Esophagus (tissue), 2 donors: Measurements from ENCODE around the gene ERFE. TPM values are rescaled to one million over a fixed set of nuclear protein-coding genes. Genes with fewer than 3 reads are reported as not detected.

Experiments
- H3K27ac ChIP-seq, 2 donors: one replicate each; pipeline ENCODE4 v1.5.1; 2013; ENCODE audit warnings: low read depth in 2 of 2, mild to moderate bottlenecking in 2 of 2, inconsistent platforms in 1 of 2, low read length in 1 of 2, moderate library complexity in 1 of 2
- H3K27me3 ChIP-seq, 2 donors: one replicate each; pipeline ENCODE4 v1.6.1; 2013; ENCODE audit warnings: low read length in 2 of 2, control low read depth in 1 of 2, mild to moderate bottlenecking in 1 of 2; ENCODE audit not compliant: insufficient read depth in 2 of 2, control insufficient read depth in 1 of 2
- H3K36me3 ChIP-seq, 2 donors: one replicate each; pipeline ENCODE4 v1.6.1; 2013; ENCODE audit warnings: low read length in 1 of 2; ENCODE audit not compliant: control insufficient read depth in 2 of 2, insufficient read depth in 2 of 2
- H3K4me1 ChIP-seq, 2 donors: one replicate each; pipeline ENCODE4 v1.6.1; 2013; ENCODE audit warnings: low read length in 1 of 2; ENCODE audit not compliant: control insufficient read depth in 2 of 2, insufficient read depth in 2 of 2
- H3K4me3 ChIP-seq, 2 donors: one replicate each; pipeline ENCODE4 v1.5.1; 2013; ENCODE audit warnings: low read length in 2 of 2, mild to moderate bottlenecking in 2 of 2, low read depth in 1 of 2, moderate library complexity in 1 of 2
- H3K9me3 ChIP-seq, 2 donors: one replicate each; pipeline ENCODE4 v1.6.1; 2013; ENCODE audit warnings: mild to moderate bottlenecking in 2 of 2, low read depth in 1 of 2, low read length in 1 of 2, moderate library complexity in 1 of 2; ENCODE audit not compliant: control insufficient read depth in 2 of 2, insufficient read depth in 1 of 2
- WGBS, 2 donors: extraction: QIAGEN DNeasy Blood & Tissue Kit; methylation state at CpG; one replicate each; pipeline ENCODE4 v1.1.7; 2013; 5-methylcytosine and 5-hydroxymethylcytosine counted together
- polyA plus RNA-seq, 2 donors: library from polyadenylated mRNA; stranded (reverse); fragments of 200-250 nt; gene quantifications; one replicate each; pipeline ENCODE4 v1.2.3, GENCODE V29; 2013
- donor health status: healthy with polysubstance abuse.
- donor health status: Bipolar disorder and iron deficiency.

The ERFE gene
- polyA plus RNA-seq, 2 donors: 0.06 to 0.38 TPM

DNA sequence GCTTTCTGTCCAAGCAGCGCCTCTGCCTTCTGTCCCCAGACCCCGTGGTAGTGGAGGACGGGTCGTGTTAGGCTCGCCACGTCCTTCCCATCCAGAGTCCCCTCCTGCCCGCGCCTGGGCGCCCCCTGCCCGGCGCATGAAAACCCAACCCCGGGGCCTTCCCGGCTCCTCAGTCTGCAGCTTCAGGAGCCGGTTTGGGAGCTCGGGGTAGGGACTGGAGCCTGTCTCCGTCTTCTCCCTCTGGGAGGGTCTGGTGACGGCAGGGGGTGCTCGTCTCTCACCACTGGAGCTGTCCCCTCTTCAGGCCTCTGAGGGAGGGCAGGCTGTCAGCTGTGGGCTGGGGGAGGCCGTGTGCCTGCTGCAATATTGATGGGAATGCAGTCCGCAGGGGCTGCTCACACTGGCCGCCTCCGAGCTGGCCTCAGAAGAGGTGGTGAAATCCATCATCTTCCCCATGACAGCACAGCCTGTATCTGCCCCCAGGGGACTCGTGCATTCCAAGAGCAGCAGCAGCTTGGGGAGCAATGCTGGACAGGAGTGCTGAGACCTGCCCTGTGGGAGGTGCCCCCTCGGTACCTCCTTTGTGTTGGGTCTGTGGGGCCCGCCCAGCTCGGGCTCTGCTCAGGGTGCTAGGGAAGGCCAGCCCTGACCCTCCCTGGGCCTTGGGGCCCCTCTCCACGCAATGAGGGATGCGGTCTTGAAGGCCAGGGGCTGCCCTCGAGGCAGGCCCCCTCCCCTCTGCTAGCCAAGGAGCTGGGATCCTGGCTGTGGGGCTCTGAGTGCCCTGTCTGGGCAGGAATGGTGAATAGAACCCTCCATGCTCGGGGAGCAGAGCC lies 38.1 kb upstream of the ERFE start:
- Histone ChIP-seq H3K9me3 (no peaks in the 10 kb centered on the region), H3K4me3 (no peak overlapping the region), H3K27me3 (no peaks in the 10 kb centered on the region), H3K36me3 (no peaks in the 10 kb centered on the region), H3K27ac (no peak overlapping the region), H3K4me1 (peaks cover 0 to 3% of the 10 kb centered on the region in 2 donors)
- WGBS, 2 donors: 40 to 49% methylated on average over 30 of the region's 30 CpGs

DNA sequence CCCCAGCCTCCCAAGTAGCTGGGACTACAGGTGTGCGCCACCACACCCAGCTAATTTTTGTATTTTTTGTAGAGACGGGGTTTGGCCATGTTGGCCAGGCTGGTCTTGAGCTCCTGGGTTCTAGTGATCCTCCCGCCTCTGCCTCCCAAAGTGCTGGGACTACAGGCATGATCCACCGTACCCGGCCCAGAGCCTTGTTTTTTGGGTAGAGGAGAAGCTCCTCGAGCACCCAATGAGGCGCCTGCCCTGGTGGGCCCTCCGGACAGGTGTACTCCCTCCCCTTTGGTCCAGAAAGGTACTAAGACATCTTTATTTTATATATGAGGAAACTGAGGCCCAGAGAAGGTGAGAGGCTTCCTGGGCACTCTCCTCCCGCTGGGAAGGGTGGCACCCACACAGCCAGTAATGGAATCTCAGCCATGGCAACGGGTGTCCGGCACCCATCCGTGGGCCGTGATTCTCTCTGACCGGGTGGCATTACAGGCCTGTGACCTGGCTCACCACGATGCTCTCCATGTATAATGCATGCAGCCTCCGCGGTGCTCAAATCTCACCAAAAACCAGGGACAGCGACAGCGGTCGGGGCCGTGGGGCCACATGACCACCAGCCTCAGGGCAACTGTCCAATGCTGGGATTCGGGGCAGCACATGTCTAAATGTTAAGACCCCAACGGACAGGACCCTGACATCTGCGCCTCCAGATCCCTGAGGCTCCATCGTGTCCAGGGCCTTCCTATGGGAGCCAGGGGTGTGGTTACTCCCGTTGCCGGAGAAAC lies 37.1 kb upstream of the ERFE start:
- WGBS, 2 donors: 87 to 93% methylated on average over 27 of the region's 27 CpGs
- no peak overlapping the region for H3K4me3 ChIP-seq

DNA sequence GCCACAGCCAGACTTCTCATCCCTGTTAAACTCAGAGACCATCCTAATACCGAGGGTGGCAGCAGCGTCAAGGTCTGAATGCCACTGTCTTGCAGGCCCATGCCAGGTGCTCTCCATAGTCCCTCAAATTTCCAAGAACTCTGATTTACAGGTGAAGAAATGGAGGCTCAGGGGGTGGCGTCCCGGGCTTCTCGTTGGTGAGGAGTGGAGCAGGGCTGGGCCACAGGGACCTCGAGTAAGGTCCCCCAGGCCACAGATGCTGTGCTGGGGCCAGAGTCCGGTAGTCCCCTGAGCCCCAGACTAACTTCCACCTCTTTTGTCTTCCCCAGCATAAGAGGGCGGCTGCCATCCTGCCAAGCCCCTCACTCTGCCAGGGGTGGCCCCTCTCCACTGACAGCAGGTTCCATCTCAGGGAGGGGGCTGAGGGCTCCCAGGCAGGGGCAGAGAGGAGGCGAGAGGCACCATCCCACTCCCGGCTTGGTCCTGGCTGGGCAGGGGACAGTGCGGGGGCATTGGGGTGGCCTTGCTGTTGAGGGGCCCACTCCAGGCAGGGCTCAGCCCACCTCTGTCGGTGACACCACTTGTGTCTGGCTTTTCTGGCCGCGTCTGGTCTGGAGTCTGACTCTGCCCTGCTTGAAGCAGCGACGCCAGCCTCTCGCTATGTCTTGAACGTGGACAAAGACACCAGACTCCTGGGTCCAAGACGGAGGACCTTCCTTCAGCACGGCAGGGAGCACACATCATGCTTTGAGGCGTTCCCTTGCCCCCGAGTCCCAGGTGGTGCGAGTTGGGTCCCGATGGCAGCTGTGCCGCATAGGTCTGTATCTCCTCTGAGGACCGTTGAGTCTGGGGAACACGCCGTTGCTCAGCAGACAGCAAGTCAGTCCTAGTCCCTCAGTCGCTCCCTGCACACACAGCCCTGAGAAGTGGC lies 36.2 kb upstream of the ERFE start:
- Histone ChIP-seq H3K4me3 (no peak overlapping the region), H3K27ac (no peak overlapping the region), H3K9me3 (no peaks in the 10 kb centered on the region), H3K36me3 (no peaks in the 10 kb centered on the region), H3K4me1 (peaks cover 0 to 7% of the 10 kb centered on the region in 2 donors), H3K27me3 (no peaks in the 10 kb centered on the region)
- 86 to 87% methylated on average over 29 of the region's 29 CpGs for WGBS, 2 donors

More for the DNA sequence above, 37.1 kb upstream of the ERFE start:
- Histone ChIP-seq H3K27ac (no peak overlapping the region), H3K4me1 (peaks cover 0 to 3% of the 10 kb centered on the region in 2 donors), H3K9me3 (no peaks in the 10 kb centered on the region), H3K27me3 (no peaks in the 10 kb centered on the region), H3K36me3 (no peaks in the 10 kb centered on the region)

DNA sequence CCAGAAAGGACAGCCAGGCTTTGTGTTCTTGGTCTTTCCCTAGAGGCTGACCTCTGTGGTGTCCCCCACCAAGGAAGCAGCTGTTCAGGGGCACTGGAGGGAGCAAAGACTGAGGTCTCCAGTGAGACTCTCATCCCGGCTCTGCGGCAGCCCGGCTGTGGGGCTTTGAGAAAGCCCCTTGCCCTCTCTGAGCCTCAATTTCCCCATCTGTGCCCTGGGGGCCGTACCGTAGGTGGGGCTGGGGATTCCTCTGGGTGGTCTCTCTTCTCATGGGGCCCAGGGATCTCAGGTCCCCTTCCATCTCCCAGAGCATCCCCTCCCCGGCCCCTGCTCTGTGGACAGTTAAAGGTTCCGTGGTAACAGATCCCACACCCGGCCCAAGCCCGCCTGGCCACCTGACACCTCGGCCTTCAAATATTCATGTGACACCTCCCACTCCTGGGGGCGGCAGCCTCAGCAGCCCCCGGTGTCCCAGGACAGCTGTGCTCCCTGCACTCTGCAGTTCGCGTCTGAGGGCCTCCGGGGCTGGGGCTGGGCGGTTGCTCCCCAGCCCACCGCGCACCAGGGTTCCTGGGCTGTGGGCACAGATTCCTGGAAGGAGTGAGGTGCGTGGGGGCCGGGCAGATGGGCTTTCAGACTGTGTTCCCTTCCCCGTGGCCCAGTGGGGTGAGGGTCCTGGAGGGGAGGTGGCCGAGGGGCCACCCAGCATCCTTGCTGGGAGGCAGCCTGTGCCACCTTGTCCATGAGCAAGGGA lies 35.4 kb upstream of the ERFE start:
- no peaks in the 10 kb centered on the region for H3K9me3 ChIP-seq
- 81 to 82% methylated on average over 22 of the region's 22 CpGs for WGBS, 2 donors
- H3K4me3 ChIP-seq: no peak overlapping the region
- peaks cover 0 to 7% of the 10 kb centered on the region in 2 donors for H3K4me1 ChIP-seq
- no peaks in the 10 kb centered on the region for H3K36me3 ChIP-seq
- no peaks in the 10 kb centered on the region for H3K27me3 ChIP-seq
- no peak overlapping the region for H3K27ac ChIP-seq

DNA sequence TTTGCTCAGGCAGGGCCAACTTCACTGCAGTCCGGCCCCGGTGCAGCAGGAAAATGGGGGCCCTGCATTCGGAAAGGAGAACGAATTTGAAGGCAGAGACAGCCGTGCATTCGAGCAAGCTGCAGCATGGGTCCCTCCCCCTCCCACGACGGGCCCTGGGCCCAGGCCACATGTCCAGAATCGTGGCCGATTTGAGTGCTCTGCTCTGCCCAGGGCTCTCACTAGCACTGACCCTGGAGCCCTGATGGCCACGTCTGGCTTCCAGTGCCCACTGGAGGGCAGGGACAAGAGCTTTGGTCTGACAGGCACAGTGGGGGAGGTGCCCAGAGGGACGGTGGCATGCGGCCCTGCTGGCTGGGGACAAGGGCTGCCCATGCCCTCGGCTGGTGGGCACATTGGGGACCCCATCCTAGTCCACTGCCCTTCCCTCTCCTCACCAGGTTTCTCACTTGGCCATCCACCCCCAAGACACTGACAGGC lies 34.7 kb upstream of the ERFE start:
- Histone ChIP-seq H3K27ac (no peak overlapping the region), H3K36me3 (no peaks in the 10 kb centered on the region), H3K4me3 (no peak overlapping the region), H3K9me3 (no peaks in the 10 kb centered on the region), H3K27me3 (no peaks in the 10 kb centered on the region), H3K4me1 (peaks cover 0 to 7% of the 10 kb centered on the region in 2 donors)
- WGBS, 2 donors: 76 to 77% methylated on average over 14 of the region's 14 CpGs

DNA sequence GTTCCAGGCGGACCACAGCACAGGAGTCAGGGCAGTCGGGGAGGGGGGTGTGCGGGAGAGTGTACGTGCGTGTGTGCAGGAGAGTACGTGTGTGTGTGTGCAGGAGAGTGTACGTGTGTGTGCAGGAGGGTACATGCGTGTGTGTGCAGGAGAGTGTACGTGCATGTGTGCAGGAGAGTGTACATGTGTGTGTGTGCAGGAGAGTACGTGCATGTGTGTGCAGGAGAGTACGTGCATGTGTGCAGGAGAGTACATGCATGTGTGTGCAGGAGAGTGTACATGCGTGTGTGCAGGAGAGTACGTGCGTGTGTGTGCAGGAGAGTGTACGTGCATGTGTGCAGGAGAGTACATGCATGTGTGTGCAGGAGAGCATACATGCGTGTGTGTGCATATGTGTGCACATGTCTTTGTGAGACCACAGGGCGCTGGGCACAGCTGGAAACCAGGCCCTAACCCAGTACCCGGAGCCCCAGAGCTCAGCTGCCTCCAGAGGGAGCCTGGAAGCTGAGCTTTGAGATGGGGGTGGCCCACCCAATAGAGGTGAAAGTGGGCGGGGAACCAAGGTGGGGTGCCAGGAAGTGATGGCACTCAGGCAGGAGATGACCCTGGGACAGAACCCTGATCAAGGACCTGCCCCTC lies 34.2 kb upstream of the ERFE start:
- WGBS, 2 donors: 90 to 94% methylated on average over 19 of the region's 19 CpGs
- H3K27me3 ChIP-seq: no peaks in the 10 kb centered on the region
- H3K4me1 ChIP-seq: peaks cover 0 to 7% of the 10 kb centered on the region in 2 donors

DNA sequence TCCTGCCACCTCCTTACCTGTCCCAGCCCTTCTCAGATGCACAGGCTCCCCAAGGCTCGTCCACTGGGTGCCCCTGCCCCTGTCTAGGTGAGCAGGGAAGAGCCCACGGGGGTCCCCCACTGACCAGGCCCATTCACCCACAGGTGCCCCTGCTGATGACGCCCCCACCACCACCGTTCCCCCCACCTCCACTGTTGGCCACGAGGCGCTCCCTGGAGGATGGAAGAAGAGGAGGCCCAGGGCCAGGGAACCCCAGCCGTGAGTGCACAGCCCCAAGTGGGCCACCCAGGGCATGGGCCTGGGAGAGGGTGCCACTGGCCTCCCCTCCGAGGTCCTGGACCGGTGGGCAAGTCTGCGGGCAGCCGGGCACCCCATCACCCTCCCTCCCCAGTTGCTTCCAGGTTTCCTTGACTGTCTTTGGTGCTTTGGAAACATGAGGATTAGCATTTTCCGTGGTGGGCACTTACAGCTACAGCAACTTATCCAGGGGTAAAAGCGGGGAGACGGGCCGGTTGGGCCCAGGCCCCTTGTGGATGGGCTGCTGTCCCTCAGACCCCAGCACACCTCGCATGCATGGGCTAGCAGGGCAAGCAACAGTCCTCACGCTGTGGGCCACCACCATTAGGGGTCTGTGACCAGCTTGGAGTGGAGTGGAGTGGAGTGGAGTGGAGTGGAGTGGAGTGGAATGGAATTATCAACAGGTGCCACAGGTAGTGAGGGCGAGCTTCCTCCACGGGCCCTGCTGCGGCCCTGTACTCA lies 33.5 kb upstream of the ERFE start:
- Histone ChIP-seq H3K4me3 (no peak overlapping the region), H3K36me3 (no peaks in the 10 kb centered on the region), H3K27me3 (no peaks in the 10 kb centered on the region), H3K27ac (no peak overlapping the region), H3K9me3 (no peaks in the 10 kb centered on the region), H3K4me1 (peaks cover 0 to 7% of the 10 kb centered on the region in 2 donors)
- 89 to 92% methylated on average over 19 to 20 of the region's 20 CpGs for WGBS, 2 donors

More for the DNA sequence above, 34.2 kb upstream of the ERFE start:
- no peak overlapping the region for H3K27ac ChIP-seq
- H3K4me3 ChIP-seq: no peak overlapping the region
- no peaks in the 10 kb centered on the region for H3K36me3 ChIP-seq
- no peaks in the 10 kb centered on the region for H3K9me3 ChIP-seq

DNA sequence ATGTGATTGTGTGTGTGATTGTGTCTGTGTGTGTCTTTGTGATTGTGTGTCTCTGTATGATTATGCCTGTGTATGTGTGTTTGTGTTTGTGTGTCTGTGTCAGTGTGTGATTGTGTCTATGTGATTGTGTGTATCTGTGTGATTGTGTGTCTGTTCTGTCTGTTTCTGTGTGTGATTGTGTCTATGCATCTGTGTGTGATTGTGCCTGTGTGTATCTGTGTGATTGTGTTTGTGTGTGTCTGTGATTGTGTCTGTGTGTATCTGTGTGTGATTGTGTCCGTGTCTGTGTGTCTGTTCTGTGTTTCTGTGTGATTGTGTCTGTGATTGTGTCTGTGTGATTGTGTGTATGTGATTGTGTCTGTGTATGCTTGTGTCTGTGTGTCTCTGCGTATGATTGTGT lies 32.4 kb upstream of the ERFE start:
- Histone ChIP-seq H3K27me3 (no peaks in the 10 kb centered on the region), H3K4me3 (no peak overlapping the region), H3K27ac (no peak overlapping the region), H3K36me3 (no peaks in the 10 kb centered on the region), H3K4me1 (peaks cover 0 to 7% of the 10 kb centered on the region in 2 donors), H3K9me3 (no peaks in the 10 kb centered on the region)
- WGBS, 2 donors: 93% methylated on average over 2 of the region's 2 CpGs
